Activated effector memory CD4-positive, alpha-beta T cell treated with anti-CD3 and anti-CD28 coated beads, Interleukin-2, amount 50 U/mL, for 16 hours (primary cell): ENCODE measurements around the gene EIF5B.
A peak's percentile ranks its signal among the peaks of the same experiment; 100 is the strongest.
"Not testable (repeated sequence)": the region's sequence is repeated elsewhere in the genome, so short reads cannot be mapped to it uniquely, and the experiment has no call there.

Experiments used
- DNase-seq: peaks from one replicate; pipeline ENCODE4 v3.0.0-alpha.2; 2020

EIF5B gene

GRCh38 chr2:99337113-99338028 lies at the start of gene EIF5B:
Gene EIF5B, plus strand, starts transcription at chr2:99337389. Its CDS starts 166 bp downstream, at chr2:99337555.
- DNase-seq: peak; percentile 97

GRCh38 chr2:99297994-99298393 lies 39.2 kb upstream of the EIF5B start:
- DNase-seq: no peak

- DNase-seq: no peak
Observed at GRCh38 chr2:99299580-99299979, 37.6 kb upstream of the EIF5B start.

- DNase-seq: not testable (repeated sequence)
Observed at GRCh38 chr2:99301097-99301496, 36.1 kb upstream of the EIF5B start, which contains the start of gene LYG1. Gene LYG1, minus strand, starts transcription at chr2:99301197. Its CDS starts 5,527 bp downstream, at chr2:99295670.

- DNase-seq: no peak
Observed at GRCh38 chr2:99317161-99317872, 19.9 kb upstream of the EIF5B start.

GRCh38 chr2:99317873-99318200 lies 19.4 kb upstream of the EIF5B start:
- not testable (repeated sequence) for DNase-seq

GRCh38 chr2:99325384-99325783 lies 11.8 kb upstream of the EIF5B start:
- DNase-seq: no peak

- DNase-seq: peak; percentile 99
Observed at GRCh38 chr2:99335911-99336803, 1.0 kb upstream of the EIF5B start, which contains the start of gene TXNDC9. Gene TXNDC9, minus strand, starts transcription at chr2:99336333. Its CDS starts 3,123 bp downstream, at chr2:99333210.

GRCh38 chr2:99336804-99337112 lies 431 bp upstream of the EIF5B start:
- no peak for DNase-seq

GRCh38 chr2:99338029-99338585 lies 918 bp downstream of the EIF5B start:
- no peak for DNase-seq

- DNase-seq: no peak
Observed at GRCh38 chr2:99340669-99341236, 3.6 kb downstream of the EIF5B start.

GRCh38 chr2:99342536-99342935 lies 5.3 kb downstream of the EIF5B start:
- DNase-seq: no peak

GRCh38 chr2:99345446-99345845 lies 8.3 kb downstream of the EIF5B start:
- DNase-seq: not testable (repeated sequence)

- no peak for DNase-seq
Observed at GRCh38 chr2:99346218-99346617, 9.0 kb downstream of the EIF5B start.

- DNase-seq: no peak
Observed at GRCh38 chr2:99348173-99348572, 11.0 kb downstream of the EIF5B start.

- DNase-seq: no peak
Observed at GRCh38 chr2:99350194-99350593, 13.0 kb downstream of the EIF5B start.

GRCh38 chr2:99354070-99354469 lies 16.9 kb downstream of the EIF5B start:
- no peak for DNase-seq

- not testable (repeated sequence) for DNase-seq
Observed at GRCh38 chr2:99354825-99355224, 17.6 kb downstream of the EIF5B start.

GRCh38 chr2:99356853-99357252 lies 19.7 kb downstream of the EIF5B start:
- no peak for DNase-seq

GRCh38 chr2:99365661-99366060 lies 28.5 kb downstream of the EIF5B start:
- DNase-seq: no peak

- not testable (repeated sequence) for DNase-seq
Observed at GRCh38 chr2:99368854-99369253, 31.7 kb downstream of the EIF5B start.

- no peak for DNase-seq
Observed at GRCh38 chr2:99373144-99373543, 36.0 kb downstream of the EIF5B start.
